SKM-1 (cell line): ENCODE results near the gene MAX.
A peak's percentile ranks its signal among the peaks of the same experiment; 100 is the strongest.

Experiments
- DNase-seq: peaks from one replicate; lab custom pipeline; 2025; ENCODE audit not compliant: unreplicated experiment; lab: John Stamatoyannopoulos, UW

Gene MAX

GRCh38 chr14:65102441-65103149 is at the start of gene MAX:
Gene MAX, minus strand, starts transcription at chr14:65102517. Its CDS starts 178 bp downstream, at chr14:65102339.
- peak; percentile 76 for DNase-seq

- DNase-seq, result no peak
These were observed 49.3 kb upstream of the MAX start for GRCh38 chr14:65151609-65151956.

- no peak for DNase-seq
These were observed 48.7 kb upstream of the MAX start for GRCh38 chr14:65150898-65151608.

GRCh38 chr14:65149116-65149515 is 46.8 kb upstream of the MAX start:
- DNase-seq, result no peak

- DNase-seq, result no peak
These were observed 41.9 kb upstream of the MAX start for GRCh38 chr14:65144170-65144569.

- DNase-seq, result no peak
These were observed 40.8 kb upstream of the MAX start for GRCh38 chr14:65142914-65143625.

- DNase-seq, result no peak
These were observed 40.1 kb upstream of the MAX start for GRCh38 chr14:65142429-65142828.

GRCh38 chr14:65141523-65141922 is 39.2 kb upstream of the MAX start:
- no peak for DNase-seq

- no peak for DNase-seq
These were observed 35.5 kb upstream of the MAX start for GRCh38 chr14:65137648-65138307.

GRCh38 chr14:65134651-65135579 is 32.6 kb upstream of the MAX start:
- no peak for DNase-seq

- no peak for DNase-seq
These were observed 30.5 kb upstream of the MAX start for GRCh38 chr14:65132855-65133254.

- no peak for DNase-seq
These were observed 29.0 kb upstream of the MAX start for GRCh38 chr14:65131301-65131701.

- no peak for DNase-seq
These were observed 25.8 kb upstream of the MAX start for GRCh38 chr14:65128096-65128495.

GRCh38 chr14:65117769-65118745 is 15.7 kb upstream of the MAX start:
- no peak for DNase-seq

GRCh38 chr14:65115615-65116014 is 13.3 kb upstream of the MAX start:
- DNase-seq, result no peak

GRCh38 chr14:65110525-65110924 is 8.2 kb upstream of the MAX start:
- DNase-seq, result no peak

- DNase-seq, result no peak
These were observed 7.0 kb upstream of the MAX start for GRCh38 chr14:65109357-65109756.

GRCh38 chr14:65107200-65107599 is 4.9 kb upstream of the MAX start:
- no peak for DNase-seq

- DNase-seq, result no peak
These were observed 4.4 kb upstream of the MAX start for GRCh38 chr14:65106736-65107135.
